Measurements from ENCODE around the gene GFRA4.

Gene GFRA4

GRCh38 chr20:3673221-3674070, 10.2 kb upstream of the GFRA4 start:
- DNase-seq, result no peak

DNA sequence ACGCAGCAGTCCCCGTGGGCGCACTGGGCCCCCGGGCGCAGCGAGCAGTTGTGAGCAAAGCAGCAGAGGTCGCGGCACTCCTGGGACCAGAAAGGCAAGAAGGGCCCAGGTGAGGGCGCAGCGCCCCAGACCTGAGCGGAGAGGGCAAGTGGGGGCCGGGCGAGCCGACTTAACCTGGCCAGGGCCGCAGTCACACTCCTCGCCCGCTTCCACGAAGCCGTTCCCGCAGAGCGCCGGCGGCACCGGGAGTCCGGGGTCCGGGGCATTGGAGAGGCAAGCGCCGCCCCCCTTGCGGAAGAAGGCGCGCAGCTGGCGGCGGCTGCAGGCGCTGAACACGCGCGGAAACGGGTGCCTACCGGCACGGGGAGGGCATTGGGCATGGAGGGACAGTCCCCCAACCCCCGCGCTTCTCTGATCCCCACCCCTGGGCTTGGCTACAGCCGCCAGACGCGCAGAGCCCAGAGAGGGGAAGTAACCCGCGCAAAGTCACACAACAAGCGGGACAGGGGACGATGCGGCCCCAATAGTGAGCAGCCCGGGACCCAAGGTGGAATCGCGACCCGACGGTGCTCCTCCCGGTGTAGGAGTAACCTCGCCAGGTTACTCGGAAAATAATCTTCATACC, 9.5 kb upstream of the GFRA4 start:
- no peak for DNase-seq

DNA sequence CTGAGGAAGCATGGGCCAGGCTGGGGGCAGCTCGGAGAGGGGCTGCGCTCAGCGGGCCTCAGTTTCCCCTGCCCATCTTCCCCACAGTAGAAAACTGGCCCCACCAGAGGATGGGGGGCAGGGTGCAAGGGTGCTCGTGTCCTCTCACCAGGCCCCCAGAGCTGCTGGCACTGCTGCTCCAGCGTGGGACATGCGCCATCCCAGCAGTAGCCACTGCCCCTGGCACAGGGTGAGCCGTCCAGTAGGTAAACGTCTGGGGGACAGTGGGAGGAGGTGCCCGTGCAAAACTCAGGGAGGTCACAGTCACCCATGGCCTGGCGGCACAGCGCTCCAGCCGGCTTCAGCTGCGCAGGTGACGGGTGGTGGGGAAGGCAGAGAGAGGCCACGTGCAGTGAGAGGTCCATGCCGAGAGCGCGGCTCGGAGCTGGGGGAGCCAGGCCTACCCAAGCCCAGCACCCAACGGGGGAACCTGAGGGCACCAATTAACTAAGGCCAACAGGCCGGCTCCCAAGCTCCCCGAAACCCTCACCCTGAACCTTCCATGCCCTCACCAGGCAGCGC, 8.9 kb upstream of the GFRA4 start:
- DNase-seq, result no peak

- DNase-seq, result no peak
Measured at GRCh38 chr20:3670945-3671344, 7.7 kb upstream of the GFRA4 start.

- DNase-seq, result no peak
Measured at GRCh38 chr20:3670511-3670910, 7.3 kb upstream of the GFRA4 start.

GRCh38 chr20:3669710-3670367, 6.6 kb upstream of the GFRA4 start:
- no peak for DNase-seq

DNA sequence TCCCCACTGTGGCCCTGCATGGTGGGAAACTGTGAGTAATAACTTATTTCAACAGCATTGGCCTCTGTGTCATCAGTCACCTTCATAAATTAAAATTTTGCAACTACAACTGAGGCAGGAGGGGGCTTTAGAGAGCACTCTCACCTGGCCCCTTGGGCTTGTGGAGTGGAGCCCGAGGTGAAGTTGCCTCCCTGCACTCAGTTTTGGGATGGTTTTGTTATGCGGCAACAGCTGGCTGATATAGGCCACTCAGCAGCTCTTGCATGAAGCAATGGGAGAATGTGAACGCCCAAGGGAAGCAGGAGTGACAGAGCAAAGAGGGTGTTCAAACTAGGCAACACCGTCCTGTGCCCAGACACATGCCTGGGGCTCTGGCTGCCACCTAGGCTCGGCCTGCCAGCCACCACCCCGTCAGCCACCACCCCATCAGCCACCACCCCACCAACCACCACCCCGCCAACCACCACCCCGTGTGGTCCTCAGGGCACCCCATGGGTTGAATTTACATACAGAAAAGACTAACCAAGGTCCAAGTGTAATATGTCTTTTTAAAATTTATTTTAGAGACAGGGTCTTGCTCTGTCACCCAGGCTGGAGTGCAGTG, 4.3 kb upstream of the GFRA4 start:
- no peak for DNase-seq

DNA sequence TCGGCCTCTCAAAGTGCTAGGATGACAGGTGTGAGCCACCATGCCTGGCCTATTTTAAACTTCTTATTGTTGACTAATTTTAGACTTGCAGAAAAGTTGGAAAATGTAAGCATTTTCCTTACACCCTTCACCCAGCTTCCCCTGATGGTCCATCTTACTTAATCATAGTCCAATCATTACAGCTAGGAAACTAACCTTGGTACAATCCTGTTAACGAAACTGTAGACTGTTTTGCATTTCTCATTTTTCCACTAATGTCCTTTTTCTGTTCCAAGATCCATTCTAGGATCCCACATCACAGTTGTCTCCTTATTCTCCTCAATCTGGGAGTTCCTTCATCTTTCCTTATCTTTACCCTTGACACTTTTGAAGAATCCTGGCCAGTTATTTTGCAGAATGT, 659 bp upstream of the GFRA4 start:
- no peak for DNase-seq

GRCh38 chr20:3661814-3662665, 1.2 kb downstream of the GFRA4 start:
- no peak for DNase-seq

DNA sequence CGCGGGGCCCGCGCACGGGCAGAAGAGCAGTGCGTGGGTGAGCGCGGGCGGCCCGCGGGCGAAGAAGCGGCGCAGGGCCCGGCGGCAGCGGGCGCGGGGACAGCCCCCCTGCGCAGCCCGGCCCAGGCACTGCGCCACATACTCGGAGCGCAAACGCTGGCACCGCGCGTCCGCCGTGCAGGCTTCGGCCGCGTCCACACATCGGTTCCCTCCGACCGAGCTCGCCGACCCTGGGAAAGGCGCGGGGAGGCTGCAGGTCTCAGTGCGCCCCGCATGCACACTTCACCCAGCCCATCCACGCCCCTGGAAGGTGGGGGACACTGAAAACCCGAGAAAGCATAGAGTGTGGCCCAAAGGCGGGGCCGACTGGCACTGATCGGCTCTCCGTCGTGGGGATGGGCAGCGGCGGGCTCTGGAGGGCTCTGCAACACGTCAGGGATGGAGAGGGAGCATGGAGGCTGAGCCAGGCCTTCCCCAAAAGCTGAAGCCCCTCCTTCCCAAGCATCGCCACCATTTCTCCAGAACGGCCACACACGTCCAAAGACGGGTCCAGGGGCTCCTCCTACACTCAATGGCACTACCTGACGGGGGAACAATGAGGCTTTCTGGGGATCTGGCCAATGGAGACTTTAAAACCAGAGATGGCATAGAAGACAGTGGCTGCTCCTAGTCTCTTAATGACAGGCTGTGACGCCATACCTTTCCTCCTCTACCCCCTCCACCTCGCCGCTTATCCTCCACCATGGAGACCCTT, 2.0 kb downstream of the GFRA4 start:
- DNase-seq, result no peak

GRCh38 chr20:3660262-3661059, 2.7 kb downstream of the GFRA4 start:
- no peak for DNase-seq

- no peak for DNase-seq
Measured at GRCh38 chr20:3659492-3660261, 3.5 kb downstream of the GFRA4 start.

GRCh38 chr20:3658716-3659491, 4.3 kb downstream of the GFRA4 start:
- no peak for DNase-seq

GRCh38 chr20:3658019-3658715, 5.0 kb downstream of the GFRA4 start:
- no peak for DNase-seq

- no peak for DNase-seq
Measured at GRCh38 chr20:3655131-3655405, 8.1 kb downstream of the GFRA4 start.

DNA sequence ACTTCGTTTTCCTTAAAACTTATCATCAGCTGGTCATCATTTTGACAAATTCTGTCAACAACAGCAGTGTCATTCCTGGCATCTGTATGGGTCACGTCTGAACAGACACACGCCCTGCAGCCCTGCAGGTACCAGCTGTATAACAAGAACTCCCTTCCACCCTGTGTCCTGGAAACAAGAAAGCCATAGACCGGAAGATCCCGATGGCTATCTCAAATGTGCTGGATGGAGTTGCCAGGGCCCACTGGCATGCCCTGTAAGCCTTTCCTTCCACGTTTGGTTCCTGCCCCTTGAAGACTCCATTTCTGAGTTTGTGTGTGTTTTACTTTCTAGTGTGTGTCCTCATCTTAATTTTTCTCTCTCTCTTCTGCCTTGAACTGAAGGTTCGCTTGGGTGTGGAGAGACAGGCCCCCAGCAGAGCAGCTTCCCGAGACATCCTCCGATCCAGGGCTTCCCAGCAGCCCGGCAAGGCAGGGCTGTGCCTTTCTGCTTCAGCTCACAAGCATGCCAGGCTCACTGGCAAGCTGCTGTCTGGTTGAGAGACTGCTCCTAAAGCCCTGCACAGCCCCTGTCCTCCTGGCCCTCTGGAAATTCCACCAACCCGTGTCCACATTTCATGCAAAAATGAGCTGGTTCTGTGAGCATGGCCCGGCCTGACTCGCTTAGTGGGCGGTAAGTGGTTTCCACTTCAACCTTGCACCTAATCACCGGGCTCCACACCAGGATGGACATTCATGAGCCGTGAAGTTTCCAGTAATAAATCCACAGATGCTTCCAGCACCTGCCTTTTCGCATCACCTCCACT, 8.7 kb downstream of the GFRA4 start:
- no peak for DNase-seq

GRCh38 chr20:3653921-3654320, 9.3 kb downstream of the GFRA4 start:
- no peak for DNase-seq

Data from stimulated activated naive CD4-positive, alpha-beta T cell (primary cell).